Upper lobe of right lung (tissue), 1 donor: ENCODE measurements around the gene DAZAP2. TPM values are rescaled to one million over a fixed set of nuclear protein-coding genes. Genes with fewer than 3 reads are reported as not detected.
A peak's percentile ranks its signal among the peaks of the same experiment; 100 is the strongest.

Source experiments
- ATAC-seq: fragments of 200-7000 bp; cut with Tn5 transposase; one replicate; pipeline ENCODE4 v1.9.1; 2020; ENCODE audit warnings: mild to moderate bottlenecking, moderate library complexity
- DNase-seq: peaks from one replicate; pipeline ENCODE4 v3.0.0-alpha.2; 2020
- H3K27ac ChIP-seq: fragments of 200-600 bp; one replicate; pipeline ENCODE4 v1.8.0; 2022
- H3K27me3 ChIP-seq: fragments of 200-600 bp; one replicate; pipeline ENCODE4 v1.8.0; 2022; ENCODE audit warnings: mild to moderate bottlenecking
- H3K36me3 ChIP-seq: fragments of 200-600 bp; one replicate; pipeline ENCODE4 v1.8.0; 2022
- H3K4me1 ChIP-seq: fragments of 200-600 bp; one replicate; pipeline ENCODE4 v1.8.0; 2022
- H3K4me3 ChIP-seq: fragments of 200-600 bp; one replicate; pipeline ENCODE4 v1.8.0; 2022; ENCODE audit warnings: mild to moderate bottlenecking
- H3K9me3 ChIP-seq: fragments of 200-600 bp; one replicate; pipeline ENCODE4 v1.8.0; 2022
- CTCF ChIP-seq: fragments of 200-600 bp; IDR thresholded peaks from one replicate; pipeline ENCODE4 v1.8.0; 2022; ENCODE audit warnings: antibody characterized with exemption
- intact Hi-C: fragments of 100-400 bp; cut with DNase I; formaldehyde crosslinking; loops from one replicate; pipeline ENCODE4 v1.11.0; 2022
- total RNA-seq: library from RNA; stranded (reverse); fragmentation: NEBNext Ultra II Directional; extraction: Animal tissue kit (Norgen Biotek cat#: 25700); gene quantifications from one replicate; pipeline ENCODE4 v1.2.1, GENCODE V29; 2021
- donor health status: DM: no; HTN: yes; CAD: no; lungs with severe emphysema.

The DAZAP2 gene
- total RNA-seq, 1 donor from 2014 or later = 244 TPM

GRCh38 chr12:51209259-51209658 lies 29.4 kb upstream of the DAZAP2 start:
- H3K4me3 ChIP-seq = no peak overlapping the region
- no peak for ATAC-seq

GRCh38 chr12:51210690-51211395 lies 27.8 kb upstream of the DAZAP2 start:
- Histone ChIP-seq H3K9me3 (no peaks in the 10 kb centered on the region), H3K4me3 (no peak overlapping the region), H3K36me3 (no peaks in the 10 kb centered on the region), H3K27ac (no peak overlapping the region), H3K4me1 (no peaks in the 10 kb centered on the region), H3K27me3 (no peaks in the 10 kb centered on the region)
- no peak for TF ChIP-seq CTCF
- no peak for ATAC-seq
- intact Hi-C loops = no loop called here
- no peak for DNase-seq

More at GRCh38 chr12:51209259-51209658, 29.4 kb upstream of the DAZAP2 start:
- no peaks in the 10 kb centered on the region for H3K27me3 ChIP-seq
- no peak for DNase-seq
- H3K36me3 ChIP-seq = no peaks in the 10 kb centered on the region
- no peaks in the 10 kb centered on the region for H3K4me1 ChIP-seq
- no peak for TF ChIP-seq CTCF
- no peak overlapping the region for H3K27ac ChIP-seq
- intact Hi-C loops = no loop called here
- no peaks in the 10 kb centered on the region for H3K9me3 ChIP-seq

- no peaks in the 10 kb centered on the region for H3K9me3 ChIP-seq
- peaks cover 15% of the 10 kb centered on the region for H3K4me1 ChIP-seq
- ATAC-seq (no peak), DNase-seq (peak; percentile 22)
- no peaks in the 10 kb centered on the region for H3K36me3 ChIP-seq
- no peak for TF ChIP-seq CTCF
- H3K27ac ChIP-seq = no peak overlapping the region
- H3K4me3 ChIP-seq = no peak overlapping the region
- intact Hi-C loops = no loop called here
- no peaks in the 10 kb centered on the region for H3K27me3 ChIP-seq
Measured at GRCh38 chr12:51214895-51215294, 23.7 kb upstream of the DAZAP2 start.

GRCh38 chr12:51216642-51217041 lies 22.0 kb upstream of the DAZAP2 start:
- Histone ChIP-seq H3K4me3 (peak overlapping the region; percentile 89), H3K27me3 (no peaks in the 10 kb centered on the region), H3K36me3 (no peaks in the 10 kb centered on the region), H3K4me1 (peaks cover 15% of the 10 kb centered on the region), H3K27ac (peak overlapping the region; percentile 97), H3K9me3 (no peaks in the 10 kb centered on the region)
- DNase-seq (no peak), ATAC-seq (no peak)
- TF ChIP-seq CTCF = no peak
- intact Hi-C loops = no loop called here

- intact Hi-C loops = no loop called here
- Histone ChIP-seq H3K9me3 (no peaks in the 10 kb centered on the region), H3K4me1 (peaks cover 15% of the 10 kb centered on the region), H3K36me3 (no peaks in the 10 kb centered on the region), H3K4me3 (peak overlapping the region; percentile 89), H3K27ac (peak overlapping the region; percentile 97), H3K27me3 (no peaks in the 10 kb centered on the region)
- peak; percentile 33 for TF ChIP-seq CTCF
- peak; percentile 77 for ATAC-seq
- peak; percentile 87 for DNase-seq
Measured at GRCh38 chr12:51217133-51217967, 21.3 kb upstream of the DAZAP2 start.
